Caco-2 (cell line): ENCODE results near the gene ENTPD1. TPM values are rescaled to one million over a fixed set of nuclear protein-coding genes. Genes with fewer than 3 reads are reported as not detected.
"Not testable (repeated sequence)": the region's sequence is repeated elsewhere in the genome, so short reads cannot be mapped to it uniquely, and the experiment has no call there.

Experiments
- BruUV-seq: library from RNA; stranded (reverse); fragments of 400-500 nt; replicated peaks from 2 replicates; lab custom pipeline; 2021; lab: Mats Ljungman, UMichigan
- CTCF ChIA-PET: fragments of 300-600 bp; sonication (Branson Sonifier 250); formaldehyde crosslinking; loops from one replicate; lab custom pipeline; 2022; ENCODE audit warnings: antibody characterized with exemption; lab: Charles Lee
- POLR2A ChIA-PET: fragments of 300-600 bp; sonication (Branson Sonifier 250); formaldehyde crosslinking; loops from one replicate; lab custom pipeline; 2022; ENCODE audit warnings: antibody characterized with exemption; lab: Charles Lee
- DNase-seq, 2 experiments: peaks; one replicate each; pipeline versions ENCODE4 v3.0.0 to v3.0.0-alpha.2; 2020 to 2022
- H3K27me3 ChIP-seq: replicated peaks from 2 replicates; pipeline ENCODE4 v1.6.0; 2011; ENCODE audit warnings: low read length; ENCODE audit not compliant: control insufficient read depth, insufficient read depth
- H3K36me3 ChIP-seq: 2 replicates; pipeline ENCODE4 v1.5.1; 2011; ENCODE audit warnings: low read length; ENCODE audit not compliant: control insufficient read depth, insufficient read depth
- H3K4me1 ChIP-seq: fragments of 250-450 bp; sonication (Bioruptor Pico); 2 replicates; pipeline ENCODE4 v1.5.1; 2020; ENCODE audit warnings: mild to moderate bottlenecking
- H3K4me3 ChIP-seq: 2 replicates; pipeline ENCODE4 v1.5.1; 2011; ENCODE audit warnings: low read depth, mild to moderate bottlenecking, control low read depth, low read length
- H3K9me3 ChIP-seq: fragments of 250-450 bp; sonication (Bioruptor Pico); 2 replicates; pipeline ENCODE4 v1.5.1; 2020; ENCODE audit warnings: mild to moderate bottlenecking, moderate library complexity
- H3K27ac Mint-ChIP-seq: one replicate; pipeline ENCODE4 v1.8.0; 2022; ENCODE audit warnings: mixed read lengths; ENCODE audit not compliant: unreplicated experiment
- H3K27me3 Mint-ChIP-seq: one replicate; pipeline ENCODE4 v1.8.0; 2022; ENCODE audit warnings: mixed read lengths; ENCODE audit not compliant: insufficient read depth, unreplicated experiment
- H3K36me3 Mint-ChIP-seq: one replicate; pipeline ENCODE4 v1.8.0; 2022; ENCODE audit warnings: mild to moderate bottlenecking, mixed read lengths; ENCODE audit not compliant: insufficient read depth, unreplicated experiment
- H3K4me1 Mint-ChIP-seq: one replicate; pipeline ENCODE4 v1.8.0; 2022; ENCODE audit warnings: low read depth, mixed read lengths; ENCODE audit not compliant: unreplicated experiment
- H3K4me3 Mint-ChIP-seq: one replicate; pipeline ENCODE4 v1.8.0; 2022; ENCODE audit warnings: mild to moderate bottlenecking, moderate library complexity, mixed read lengths; ENCODE audit not compliant: unreplicated experiment
- H3K9me3 Mint-ChIP-seq: one replicate; pipeline ENCODE4 v1.8.0; 2022; ENCODE audit warnings: mixed read lengths; ENCODE audit not compliant: unreplicated experiment
- CTCF ChIP-seq, 2 experiments: fragments of 200-600 bp in 1 of 2; IDR thresholded peaks; 1 replicate in 1 of 2; 2 replicates in 1 of 2; pipeline versions ENCODE4 v1.5.1 to v1.8.0; 2011 to 2022; ENCODE audit warnings: antibody characterized with exemption in 1 of 2, control low read depth in 1 of 2, inconsistent platforms in 1 of 2, low read depth in 1 of 2, low read length in 1 of 2, mild to moderate bottlenecking in 1 of 2, moderate library complexity in 1 of 2; ENCODE audit not compliant: insufficient read depth in 1 of 2, severe bottlenecking in 1 of 2, unreplicated experiment in 1 of 2
- intact Hi-C: fragments of 100-400 bp; cut with micrococcal nuclease; formaldehyde crosslinking; loops from one replicate; pipeline ENCODE4 v1.10.0; 2022; ENCODE audit not compliant: unreplicated experiment
- total RNA-seq: library from RNA; stranded (reverse); gene quantifications from 2 replicates; pipeline ENCODE4 v1.2.3, GENCODE V29; 2022

ENTPD1 gene
- total RNA-seq, 1 experiment from 2014 or later, result 2.2 TPM

GRCh38 chr10:95728526-95728925 is 27.4 kb upstream of the ENTPD1 start:
- Histone ChIP-seq H3K9me3 (peaks cover 2% of the 10 kb centered on the region), H3K36me3 (no peaks in the 10 kb centered on the region), H3K4me3 (no peak overlapping the region), H3K4me1 (no peaks in the 10 kb centered on the region), H3K27me3 (no peaks in the 10 kb centered on the region)
- intact Hi-C loops, result loop anchor here (1.0 kb wide), 1 partner anchor 34 kb away; no protein-coding TSS in a partner anchor
- peaks cover 26% of the 10 kb centered on the region for H3K9me3 Mint-ChIP-seq
- H3K36me3 Mint-ChIP-seq, result no peaks in the 10 kb centered on the region
- CTCF ChIA-PET, result interaction anchor here (0.6 to 4.3 kb wide), 7 partner anchors 27 to 124 kb away, joined by 3 to 66 read pairs (median 3); partner anchors contain the start of genes ENTPD1 and TCTN3
- no peaks in the 10 kb centered on the region for H3K4me1 Mint-ChIP-seq
- POLR2A ChIA-PET, result interaction anchor here (1.4 kb wide), 1 partner anchor 35 kb away, joined by 5 read pairs; the partner anchor contains the start of gene TCTN3
- DNase-seq, result peak in 1 of 2 experiments; percentile 16
- no peak overlapping the region for H3K27ac Mint-ChIP-seq
- no peak overlapping the region for H3K4me3 Mint-ChIP-seq
- no TSS peak for BruUV-seq
- TF ChIP-seq CTCF (IDR thresholded peaks at IDR 0.05; ENCODE audit: insufficient read depth in 1 of 2, low read depth in 1 of 2, low read length in 1 of 2, severe bottlenecking in 1 of 2, unreplicated experiment in 1 of 2), result peak in 1 of 2 experiments; percentile 17
- peaks cover 3% of the 10 kb centered on the region for H3K27me3 Mint-ChIP-seq

- Histone ChIP-seq H3K9me3 (peaks cover 6% of the 10 kb centered on the region), H3K4me3 (no peak overlapping the region), H3K4me1 (no peaks in the 10 kb centered on the region), H3K27me3 (no peaks in the 10 kb centered on the region), H3K36me3 (no peaks in the 10 kb centered on the region)
- no peak for DNase-seq
- Mint-ChIP-seq H3K4me3 (no peak overlapping the region), H3K27me3 (peaks cover 3% of the 10 kb centered on the region), H3K4me1 (no peaks in the 10 kb centered on the region), H3K9me3 (peaks cover 33% of the 10 kb centered on the region), H3K27ac (no peak overlapping the region), H3K36me3 (no peaks in the 10 kb centered on the region)
- intact Hi-C loops, result no loop called here
- no TSS peak for BruUV-seq
- ChIA-PET POLR2A (interaction anchor here (1.4 kb wide), 1 partner anchor 36 kb away, joined by 5 read pairs; the partner anchor contains the start of gene TCTN3), CTCF (interaction anchor here (1.3 to 4.3 kb wide), 2 partner anchors 36 to 112 kb away, joined by 3 to 66 read pairs; partner anchors contain the start of gene TCTN3)
- TF ChIP-seq CTCF (IDR thresholded peaks at IDR 0.05; ENCODE audit: insufficient read depth in 1 of 2, low read depth in 1 of 2, low read length in 1 of 2, severe bottlenecking in 1 of 2, unreplicated experiment in 1 of 2), result no peak
Measured at GRCh38 chr10:95729323-95730055, 26.5 kb upstream of the ENTPD1 start.

GRCh38 chr10:95730233-95730632 is 25.7 kb upstream of the ENTPD1 start:
- BruUV-seq, result no TSS peak
- Histone ChIP-seq H3K4me3 (no peak overlapping the region), H3K4me1 (no peaks in the 10 kb centered on the region), H3K9me3 (peaks cover 8% of the 10 kb centered on the region), H3K27me3 (no peaks in the 10 kb centered on the region), H3K36me3 (no peaks in the 10 kb centered on the region)
- POLR2A ChIA-PET, result no interaction called here
- no peak for DNase-seq
- H3K4me3 Mint-ChIP-seq, result no peak overlapping the region
- peaks cover 3% of the 10 kb centered on the region for H3K27me3 Mint-ChIP-seq
- no peak for TF ChIP-seq CTCF (IDR thresholded peaks at IDR 0.05; ENCODE audit: insufficient read depth in 1 of 2, low read depth in 1 of 2, low read length in 1 of 2, severe bottlenecking in 1 of 2, unreplicated experiment in 1 of 2)
- H3K36me3 Mint-ChIP-seq, result no peaks in the 10 kb centered on the region
- peaks cover 27% of the 10 kb centered on the region for H3K9me3 Mint-ChIP-seq
- H3K27ac Mint-ChIP-seq, result no peak overlapping the region
- no peaks in the 10 kb centered on the region for H3K4me1 Mint-ChIP-seq
- CTCF ChIA-PET, result interaction anchor here (4.3 kb wide), 1 partner anchor 36 kb away, joined by 66 read pairs; the partner anchor contains the start of gene TCTN3
- intact Hi-C loops, result no loop called here

GRCh38 chr10:95732907-95733306 is 23.1 kb upstream of the ENTPD1 start:
- H3K4me1 Mint-ChIP-seq, H3K36me3 Mint-ChIP-seq, POLR2A ChIA-PET, H3K9me3 ChIP-seq, H3K4me3 ChIP-seq, H3K27me3 Mint-ChIP-seq, H3K27ac Mint-ChIP-seq, H3K4me3 Mint-ChIP-seq, BruUV-seq, intact Hi-C loops, CTCF ChIA-PET, H3K36me3 ChIP-seq, H3K4me1 ChIP-seq, H3K27me3 ChIP-seq: not testable (repeated sequence)
- peak in 1 of 2 experiments; percentile 24 for DNase-seq
- H3K9me3 Mint-ChIP-seq, result peaks cover 26% of the 10 kb centered on the region
